DOHH2 (cell line): Measurements from ENCODE around the gene ASH1L.

ENCODE experiments used
- CTCF ChIP-seq: fragments of 200-600 bp; sonication (generic); IDR thresholded peaks from one replicate; pipeline ENCODE4 v1.5.1; 2014; ENCODE audit warnings: antibody characterized with exemption, mild to moderate bottlenecking, low read depth, low read length; ENCODE audit not compliant: poor library complexity, severe bottlenecking
- EZH2phosphoT487 ChIP-seq: fragments of 200-600 bp; sonication (generic); IDR thresholded peaks from 2 replicates; pipeline ENCODE4 v1.6.1; 2017; ENCODE audit warnings: borderline replicate concordance, mild to moderate bottlenecking, antibody characterized with exemption, low read length, moderate library complexity, mixed read lengths

GRCh38 chr1:155316922-155317321 is 245.7 kb downstream of the ASH1L start:
- no peak for TF ChIP-seq CTCF
- TF ChIP-seq EZH2phosphoT487: no peak
